ENCODE measurements around the gene ATOX1.

Gene ATOX1

GRCh38 chr5:151770383-151771258 is 12.2 kb upstream of the ATOX1 start:
- DNase-seq (ENCODE audit: low read depth in 2 of 2) = peak; percentile 39 to 56

- DNase-seq (ENCODE audit: low read depth in 2 of 2) = no peak
Observed at GRCh38 chr5:151766975-151767374, 8.5 kb upstream of the ATOX1 start.

DNA sequence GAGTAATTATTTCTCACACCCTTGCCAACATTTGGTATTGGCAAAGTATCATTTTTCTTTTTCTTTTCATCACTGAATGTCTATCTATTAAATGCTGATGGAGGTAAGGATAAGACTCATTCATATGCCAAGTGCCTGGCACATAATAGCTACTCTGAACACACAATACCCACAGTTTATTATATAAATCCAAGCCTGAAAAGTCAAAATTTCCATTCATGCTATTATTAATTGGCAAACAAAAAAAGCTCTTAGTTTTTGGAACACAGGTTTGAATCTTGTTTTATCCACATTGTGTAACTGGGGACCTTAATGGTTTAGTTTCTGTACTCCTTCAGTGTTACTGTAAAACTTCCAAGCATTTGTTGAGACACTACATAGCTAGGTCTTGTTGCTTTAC is 6.4 kb upstream of the ATOX1 start:
- no peak for DNase-seq (ENCODE audit: low read depth in 2 of 2)

GRCh38 chr5:151758141-151758429 is 346 bp downstream of the ATOX1 start:
- no peak for DNase-seq (ENCODE audit: low read depth in 2 of 2)

DNA sequence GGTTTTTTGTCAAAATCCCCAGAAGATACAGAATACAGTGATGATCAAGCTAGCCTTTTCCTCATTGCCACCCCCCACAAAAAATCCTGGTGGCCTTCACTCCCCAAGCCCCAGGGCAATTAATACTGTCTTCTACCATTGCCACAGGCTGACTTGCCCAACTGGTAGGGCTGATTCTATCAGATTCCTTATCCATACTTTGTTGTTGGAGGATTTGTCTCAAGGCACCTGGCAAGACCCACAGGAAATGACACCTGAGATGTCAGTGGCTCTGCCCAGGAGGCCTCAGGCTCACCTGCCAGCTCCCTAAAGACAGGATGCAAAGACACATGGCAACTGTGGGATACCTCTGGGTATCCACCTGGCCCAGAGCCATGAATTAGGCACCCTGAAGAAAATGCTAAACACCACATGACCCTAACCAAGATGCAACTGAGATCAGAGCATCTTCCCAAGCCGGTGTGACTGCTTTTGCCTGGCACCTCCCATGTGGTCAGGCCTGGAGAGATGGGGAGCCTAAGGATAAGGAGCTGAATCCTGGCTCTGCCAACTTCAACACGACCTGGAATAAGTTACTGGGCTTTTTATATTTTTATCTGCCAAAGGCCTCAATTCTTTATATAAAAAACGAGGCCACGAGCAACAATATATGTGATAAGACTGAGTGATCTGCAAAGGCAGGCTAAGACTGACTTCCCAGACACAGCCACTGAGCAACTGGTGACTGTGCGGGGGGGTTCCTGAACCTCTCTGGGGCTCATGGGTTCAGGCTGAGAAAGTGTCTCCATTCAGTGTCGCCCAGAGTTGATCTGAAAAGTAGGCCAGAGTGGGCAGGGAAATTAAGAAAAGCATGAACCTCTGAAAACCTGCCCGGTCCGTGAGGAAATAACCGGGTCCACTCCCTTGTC is 944 bp downstream of the ATOX1 start:
- DNase-seq (ENCODE audit: low read depth in 2 of 2) = peak in 1 of 2 donors; percentile 15

- DNase-seq (ENCODE audit: low read depth in 2 of 2) = no peak
Observed at GRCh38 chr5:151755383-151755782, 3.0 kb downstream of the ATOX1 start.

GRCh38 chr5:151751593-151751992 is 6.8 kb downstream of the ATOX1 start:
- DNase-seq (ENCODE audit: low read depth in 2 of 2) = no peak

DNA sequence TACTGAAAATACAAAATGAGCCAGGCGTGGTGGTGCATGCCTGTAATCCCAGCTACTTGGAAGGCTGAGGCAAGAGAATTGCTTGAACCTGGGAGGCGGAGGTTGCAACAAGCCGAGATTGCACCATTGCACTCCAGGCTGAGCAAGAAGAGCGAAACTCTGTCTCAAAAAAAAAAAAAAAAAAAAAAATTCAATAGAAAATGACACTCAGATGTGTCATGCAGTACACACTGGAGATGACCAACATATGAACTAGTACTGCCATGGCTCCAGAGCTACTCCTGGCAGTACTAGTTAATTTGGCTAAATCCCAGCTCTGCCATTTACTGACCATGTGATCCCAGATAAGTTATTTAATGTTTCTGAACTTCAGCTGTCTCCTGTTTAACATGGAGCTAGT is 7.3 kb downstream of the ATOX1 start:
- no peak for DNase-seq (ENCODE audit: low read depth in 2 of 2)

- DNase-seq (ENCODE audit: low read depth in 2 of 2) = no peak
Observed at GRCh38 chr5:151750121-151750520, 8.3 kb downstream of the ATOX1 start.

DNA sequence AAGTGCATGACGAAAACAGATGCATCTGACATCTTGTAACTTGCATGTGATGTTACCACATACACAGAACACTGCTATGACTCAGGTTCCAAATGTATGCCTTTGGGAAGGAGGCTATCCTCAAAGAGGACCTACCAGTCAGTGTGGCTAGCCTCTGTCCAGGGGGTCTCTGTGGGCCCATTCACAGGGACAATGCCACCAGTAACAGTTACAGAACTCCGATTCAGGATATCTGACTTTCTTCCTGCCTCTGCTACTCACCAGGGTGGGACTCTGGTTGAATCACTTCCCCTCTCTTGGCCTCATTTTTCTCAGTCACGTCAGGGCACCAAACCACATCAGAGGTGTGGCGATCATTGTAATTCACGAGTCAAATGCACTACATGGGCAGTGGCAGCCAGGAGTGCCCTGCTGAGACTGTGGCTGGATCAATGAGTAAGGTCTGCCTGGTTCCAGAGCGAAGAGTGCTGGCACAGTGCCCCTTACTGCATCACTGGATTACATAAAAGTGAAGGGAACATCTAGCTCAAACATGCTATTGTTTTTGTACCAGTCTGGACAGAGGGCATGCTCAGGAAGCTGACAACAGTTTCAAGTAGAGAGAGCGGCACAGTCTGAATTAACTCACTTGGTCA is 13.2 kb downstream of the ATOX1 start:
- DNase-seq (ENCODE audit: low read depth in 2 of 2) = no peak

GRCh38 chr5:151743530-151743929 is 14.9 kb downstream of the ATOX1 start:
- DNase-seq (ENCODE audit: low read depth in 2 of 2) = no peak

GRCh38 chr5:151742870-151743294 is 15.5 kb downstream of the ATOX1 start:
- no peak for DNase-seq (ENCODE audit: low read depth in 2 of 2)

DNA sequence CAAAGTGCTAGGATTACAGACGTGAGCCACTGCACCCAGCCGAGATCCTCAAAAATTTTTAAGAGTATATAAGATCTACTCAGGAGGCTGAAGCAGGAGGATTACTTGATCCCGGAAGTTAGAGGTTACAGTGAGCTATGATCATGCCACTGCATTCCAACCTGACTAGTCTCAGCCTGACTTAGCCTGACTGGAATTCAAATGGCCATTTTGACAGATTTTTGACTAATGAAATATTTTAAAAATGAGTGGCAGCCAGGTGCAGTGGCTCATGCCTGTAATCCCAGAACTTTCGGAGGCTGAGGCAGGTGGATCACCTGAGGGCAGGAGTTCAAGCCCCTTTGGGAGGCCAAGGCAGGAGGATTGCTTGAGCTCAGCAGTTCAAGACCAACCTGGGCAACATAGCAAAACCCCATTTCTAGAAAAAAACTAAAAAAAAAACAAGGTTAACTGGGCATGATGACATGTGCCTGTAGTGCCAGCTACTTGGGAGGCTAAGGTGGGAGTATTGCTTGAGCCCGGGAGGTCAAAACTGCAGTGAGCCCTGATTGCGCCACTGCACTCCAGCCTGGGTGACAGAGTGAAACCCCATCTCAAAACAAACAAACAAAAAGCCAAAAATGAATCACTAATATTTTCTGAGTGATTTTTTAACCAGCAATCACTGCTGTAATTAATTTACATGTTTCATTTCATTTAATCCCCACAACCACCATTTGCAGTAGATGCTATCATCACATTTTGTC is 16.6 kb downstream of the ATOX1 start:
- DNase-seq (ENCODE audit: low read depth in 2 of 2) = no peak

DNA sequence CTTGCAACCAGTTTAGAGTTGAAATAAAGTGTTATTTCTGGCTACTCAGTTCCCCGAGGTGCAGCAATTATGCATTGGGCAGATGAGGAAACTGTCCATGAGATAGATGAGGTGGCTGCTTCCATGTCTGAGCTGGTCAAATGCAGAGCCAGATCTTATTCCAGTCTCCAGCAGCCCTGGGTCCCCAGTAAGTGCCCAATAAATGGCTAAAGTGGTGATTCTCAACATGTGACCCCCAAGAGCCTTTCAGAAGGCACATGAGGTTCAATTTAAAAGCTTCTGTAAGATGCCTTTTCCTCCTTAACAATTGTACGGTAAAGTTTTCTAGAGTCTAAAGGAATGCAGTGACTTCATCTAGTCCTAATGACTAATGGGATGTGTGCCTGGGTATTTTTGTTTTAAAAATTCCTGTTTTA is 17.5 kb downstream of the ATOX1 start:
- DNase-seq (ENCODE audit: low read depth in 2 of 2) = no peak

DNA sequence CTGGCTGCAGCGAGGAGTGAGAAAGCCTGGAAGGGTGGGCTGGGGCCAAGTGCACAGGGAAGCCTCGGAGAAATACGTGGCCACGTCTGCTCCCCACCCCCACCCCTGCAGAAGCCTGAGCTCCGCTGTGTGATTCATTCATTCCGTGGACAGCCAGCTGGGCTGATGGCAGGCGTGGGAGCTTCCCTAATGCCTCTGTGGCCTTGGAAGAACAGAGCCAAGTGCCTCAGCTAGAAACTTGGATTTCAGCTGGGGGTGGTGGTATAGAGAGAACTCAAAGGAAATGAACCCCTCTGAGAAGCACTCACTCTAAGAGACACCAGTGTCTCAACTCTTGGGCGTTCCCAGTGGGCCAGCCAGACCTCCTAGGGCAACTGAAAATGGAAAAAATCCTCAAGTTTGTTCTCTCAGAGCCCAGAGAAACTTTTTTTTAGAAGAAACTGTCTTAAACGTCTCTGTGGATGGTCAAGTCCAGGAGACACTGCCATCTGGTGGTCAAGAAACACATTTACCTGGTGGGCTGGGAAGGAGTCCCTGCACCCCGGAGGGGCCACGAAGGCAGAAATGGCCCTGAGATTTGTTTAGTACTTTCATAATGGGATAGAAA is 18.0 kb downstream of the ATOX1 start:
- DNase-seq (ENCODE audit: low read depth in 2 of 2) = peak in 1 of 2 donors; percentile 12

DNA sequence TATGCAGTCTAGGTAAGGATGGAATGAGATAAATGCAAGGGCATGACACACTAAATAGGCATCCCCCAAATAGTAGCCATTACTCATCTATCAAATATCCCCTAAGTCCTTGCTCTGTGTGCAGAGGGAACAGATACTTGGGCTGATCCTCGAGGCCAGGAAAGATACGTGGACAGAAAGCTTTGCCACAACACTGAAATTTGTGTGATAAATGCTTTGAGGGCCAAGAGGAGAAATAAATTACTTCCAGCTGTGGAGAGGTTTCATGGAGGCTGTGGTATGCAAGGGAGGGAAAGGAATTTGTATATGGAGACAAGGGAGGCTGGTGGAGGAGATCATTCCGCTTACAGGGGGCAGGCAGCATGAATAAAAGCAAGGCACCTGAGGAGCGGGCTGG is 18.5 kb downstream of the ATOX1 start:
- no peak for DNase-seq (ENCODE audit: low read depth in 2 of 2)

GRCh38 chr5:151739395-151739794 is 19.0 kb downstream of the ATOX1 start:
- DNase-seq (ENCODE audit: low read depth in 2 of 2) = no peak

DNA sequence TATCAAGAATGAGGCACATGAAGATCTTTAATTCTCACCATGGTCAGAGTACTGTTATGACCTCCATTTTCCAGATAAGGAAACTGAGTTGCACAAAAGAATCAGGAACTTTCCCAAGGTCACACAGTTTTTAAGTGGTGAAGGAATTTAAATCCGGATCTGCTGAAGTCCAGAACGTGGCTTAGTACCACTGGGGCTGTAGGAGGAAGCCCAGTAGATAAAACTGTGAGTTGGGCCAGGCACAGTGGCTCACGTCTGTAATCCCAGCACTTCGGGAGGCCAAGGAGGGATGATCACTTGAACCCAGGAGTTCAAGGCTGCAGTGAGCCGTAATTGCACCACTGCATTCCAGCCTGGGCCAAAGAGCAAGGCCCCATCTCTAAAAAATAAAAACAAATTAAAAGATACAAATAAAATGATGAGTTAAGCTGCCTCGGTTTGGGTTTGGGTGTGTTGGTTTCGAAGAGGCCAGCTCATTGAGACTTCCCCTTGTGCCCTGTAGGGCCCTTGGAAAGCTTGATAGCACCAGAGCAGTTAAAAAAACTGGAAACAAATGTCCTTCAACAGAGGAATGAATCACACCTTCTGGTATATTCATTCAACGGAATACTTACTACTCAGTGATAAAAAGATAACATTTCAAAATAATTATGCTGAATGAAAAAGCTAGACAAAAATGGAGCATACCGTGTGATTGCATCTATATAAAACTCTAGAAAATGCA is 20.1 kb downstream of the ATOX1 start:
- DNase-seq (ENCODE audit: low read depth in 2 of 2) = no peak

DNA sequence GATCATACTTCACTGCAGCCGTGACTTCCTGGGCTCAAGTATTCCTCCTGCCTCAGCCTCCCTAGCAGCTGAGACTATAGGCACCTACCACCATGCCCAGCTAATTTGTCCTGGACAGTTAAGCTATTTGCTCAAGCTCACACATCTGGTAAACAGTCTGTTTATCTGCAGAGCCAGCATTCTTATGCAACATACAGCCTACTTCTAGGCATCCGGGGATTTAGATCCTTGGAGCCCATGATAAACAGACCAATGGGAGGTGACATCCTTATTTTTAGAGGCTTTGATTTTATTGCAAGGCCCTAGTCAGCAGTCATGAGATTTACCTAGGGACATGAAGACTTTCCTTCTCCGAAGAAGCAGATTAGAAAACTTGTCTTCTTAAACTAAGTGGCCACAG is 21.0 kb downstream of the ATOX1 start:
- no peak for DNase-seq (ENCODE audit: low read depth in 2 of 2)

DNA sequence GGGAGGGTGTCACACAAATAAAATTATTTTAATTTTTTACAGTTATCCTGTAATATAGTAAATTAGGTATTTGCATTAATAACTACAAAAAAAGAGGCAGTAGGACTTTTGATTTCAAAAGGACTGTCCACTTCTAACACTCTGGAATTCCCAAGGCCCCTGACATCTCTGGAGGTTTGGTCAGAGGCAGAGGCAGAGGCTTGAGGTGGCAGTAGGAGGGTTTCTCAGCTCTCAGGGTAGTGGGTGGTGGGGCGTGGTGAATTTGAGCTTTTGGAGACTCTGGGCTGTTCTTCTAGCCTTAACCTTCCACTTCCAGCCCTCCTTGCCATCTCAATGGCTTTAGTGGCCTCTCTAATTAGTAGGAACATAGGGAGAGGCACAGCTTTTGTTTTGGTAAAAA is 22.8 kb downstream of the ATOX1 start:
- no peak for DNase-seq (ENCODE audit: low read depth in 2 of 2)

- no peak for DNase-seq (ENCODE audit: low read depth in 2 of 2)
Observed at GRCh38 chr5:151734064-151734408, 24.4 kb downstream of the ATOX1 start.
